ENCODE measurements around the gene MUC20. TPM values are rescaled to one million over a fixed set of nuclear protein-coding genes. Genes with fewer than 3 reads are reported as not detected.
A peak's percentile ranks its signal among the peaks of the same experiment; 100 is the strongest.

Gene MUC20
- polyA plus RNA-seq, 10 donors: 1.8 to 16.5 (median 2.2) TPM

- DNase-seq: no peak
Observed at GRCh38 chr3:195755391-195755790, 34.6 kb downstream of the MUC20 start.

GRCh38 chr3:195755791-195756676 is 35.3 kb downstream of the MUC20 start:
- DNase-seq: peak in 2 of 3 donors; percentile 51 to 68

- peak in 1 of 3 donors; percentile 41 for DNase-seq
Observed at GRCh38 chr3:195757438-195757770, 36.6 kb downstream of the MUC20 start.

GRCh38 chr3:195757827-195758226 is 37.0 kb downstream of the MUC20 start:
- DNase-seq: no peak

GRCh38 chr3:195758721-195759353 is 38.1 kb downstream of the MUC20 start:
- DNase-seq: no peak

GRCh38 chr3:195760345-195761122 is 39.8 kb downstream of the MUC20 start:
- DNase-seq: peak; percentile 71 to 95 (median 84)

- no peak for DNase-seq
Observed at GRCh38 chr3:195761123-195761566, 40.4 kb downstream of the MUC20 start.

- DNase-seq: peak in 1 of 3 donors; percentile 31
Observed at GRCh38 chr3:195761567-195762248, 40.9 kb downstream of the MUC20 start.

- no peak for DNase-seq
Observed at GRCh38 chr3:195762249-195762585, 41.4 kb downstream of the MUC20 start.

- no peak for DNase-seq
Observed at GRCh38 chr3:195762611-195763010, 41.8 kb downstream of the MUC20 start.

- peak in 1 of 3 donors; percentile 68 for DNase-seq
Observed at GRCh38 chr3:195763076-195763830, 42.5 kb downstream of the MUC20 start.

- DNase-seq: no peak
Observed at GRCh38 chr3:195763843-195764825, 43.4 kb downstream of the MUC20 start.

- DNase-seq: no peak
Observed at GRCh38 chr3:195764961-195765706, 44.4 kb downstream of the MUC20 start.

GRCh38 chr3:195766671-195767070 is 45.9 kb downstream of the MUC20 start:
- DNase-seq: no peak

GRCh38 chr3:195767792-195768191 is 47.0 kb downstream of the MUC20 start:
- no peak for DNase-seq

- no peak for DNase-seq
Observed at GRCh38 chr3:195768414-195768813, 47.6 kb downstream of the MUC20 start.

- DNase-seq: no peak
Observed at GRCh38 chr3:195768831-195769303, 48.1 kb downstream of the MUC20 start.

GRCh38 chr3:195769551-195769950 is 48.8 kb downstream of the MUC20 start:
- no peak for DNase-seq

Data from muscle of back (tissue), 11 donors.